AG04450 (cell line): Measurements from ENCODE around the gene CD84. TPM values are rescaled to one million over a fixed set of nuclear protein-coding genes. Genes with fewer than 3 reads are reported as not detected.
A peak's percentile ranks its signal among the peaks of the same experiment; 100 is the strongest.

Source experiments
- CTCF ChIA-PET: fragments of 300-600, 350-600 bp; formaldehyde crosslinking; extraction: SDS; loops from one replicate; lab custom pipeline; 2022; ENCODE audit warnings: antibody characterized with exemption, inconsistent platforms; lab: Charles Lee
- POLR2A ChIA-PET: fragments of 350-600 bp; formaldehyde crosslinking; extraction: SDS; loops from one replicate; lab custom pipeline; 2021; ENCODE audit warnings: antibody characterized with exemption, inconsistent platforms; lab: Yijun Ruan, JAX
- DNase-seq: peaks from one replicate; pipeline ENCODE4 v3.0.0-alpha.2; 2011; ENCODE audit warnings: low read depth, low spot score
- H3K27ac ChIP-seq: one replicate; pipeline ENCODE4 v1.5.1; 2012; ENCODE audit warnings: low read depth, low read length, control low read depth
- H3K27me3 ChIP-seq: one replicate; pipeline ENCODE4 v1.6.0; 2012; ENCODE audit warnings: low read length; ENCODE audit not compliant: control insufficient read depth, insufficient read depth
- H3K4me3 ChIP-seq: 2 replicates; pipeline ENCODE4 v1.5.1; 2011; ENCODE audit warnings: mild to moderate bottlenecking, low read depth, low read length, control low read depth
- H3K9me3 ChIP-seq: 2 replicates; pipeline ENCODE4 v1.5.1; 2012; ENCODE audit warnings: low read length; ENCODE audit not compliant: control insufficient read depth, insufficient read depth
- polyA plus RNA-seq: library from polyadenylated mRNA; depleted of rRNA; stranded (reverse); fragments of >200 nt; gene quantifications from 2 replicates; pipeline ENCODE4 v1.2.3, GENCODE V29; 2011
- TF ChIP-seq, protein P1 (sequence below): IDR thresholded peaks from 2 replicates; pipeline ENCODE4 v1.5.1; 2011; ENCODE audit warnings: low read depth, low read length, control low read depth, inconsistent platforms

Gene CD84
- polyA plus RNA-seq, 1 experiment: not detected

DNA sequence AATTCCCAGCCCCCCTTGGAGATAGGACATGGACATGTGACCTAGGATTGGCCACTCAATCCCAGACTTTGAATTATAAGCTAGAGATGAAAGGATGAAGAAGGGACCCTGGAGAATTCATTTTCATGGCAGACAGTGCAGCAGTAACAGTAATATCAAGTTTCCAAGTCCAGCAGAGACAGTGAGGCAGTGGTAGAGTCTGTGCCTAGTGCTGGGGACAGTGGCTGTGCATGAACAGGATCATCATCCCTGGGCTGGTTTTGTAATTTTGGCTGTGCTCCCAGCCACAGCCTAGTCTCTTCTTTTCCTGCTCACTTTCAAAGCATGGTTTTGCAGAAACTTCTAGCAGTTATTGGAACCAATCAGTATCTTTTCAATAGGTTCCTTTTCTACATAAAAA lies 29.6 kb upstream of the CD84 start:
- DNase-seq: no peak
- POLR2A ChIA-PET: no interaction called here
- CTCF ChIA-PET: no interaction called here
- H3K27ac ChIP-seq: no peak overlapping the region
- peaks cover 2% of the 10 kb centered on the region for H3K27me3 ChIP-seq
- no peak overlapping the region for H3K4me3 ChIP-seq
- no peaks in the 10 kb centered on the region for H3K9me3 ChIP-seq
- TF ChIP-seq, protein P1, sequence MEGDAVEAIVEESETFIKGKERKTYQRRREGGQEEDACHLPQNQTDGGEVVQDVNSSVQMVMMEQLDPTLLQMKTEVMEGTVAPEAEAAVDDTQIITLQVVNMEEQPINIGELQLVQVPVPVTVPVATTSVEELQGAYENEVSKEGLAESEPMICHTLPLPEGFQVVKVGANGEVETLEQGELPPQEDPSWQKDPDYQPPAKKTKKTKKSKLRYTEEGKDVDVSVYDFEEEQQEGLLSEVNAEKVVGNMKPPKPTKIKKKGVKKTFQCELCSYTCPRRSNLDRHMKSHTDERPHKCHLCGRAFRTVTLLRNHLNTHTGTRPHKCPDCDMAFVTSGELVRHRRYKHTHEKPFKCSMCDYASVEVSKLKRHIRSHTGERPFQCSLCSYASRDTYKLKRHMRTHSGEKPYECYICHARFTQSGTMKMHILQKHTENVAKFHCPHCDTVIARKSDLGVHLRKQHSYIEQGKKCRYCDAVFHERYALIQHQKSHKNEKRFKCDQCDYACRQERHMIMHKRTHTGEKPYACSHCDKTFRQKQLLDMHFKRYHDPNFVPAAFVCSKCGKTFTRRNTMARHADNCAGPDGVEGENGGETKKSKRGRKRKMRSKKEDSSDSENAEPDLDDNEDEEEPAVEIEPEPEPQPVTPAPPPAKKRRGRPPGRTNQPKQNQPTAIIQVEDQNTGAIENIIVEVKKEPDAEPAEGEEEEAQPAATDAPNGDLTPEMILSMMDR: no peak

DNA sequence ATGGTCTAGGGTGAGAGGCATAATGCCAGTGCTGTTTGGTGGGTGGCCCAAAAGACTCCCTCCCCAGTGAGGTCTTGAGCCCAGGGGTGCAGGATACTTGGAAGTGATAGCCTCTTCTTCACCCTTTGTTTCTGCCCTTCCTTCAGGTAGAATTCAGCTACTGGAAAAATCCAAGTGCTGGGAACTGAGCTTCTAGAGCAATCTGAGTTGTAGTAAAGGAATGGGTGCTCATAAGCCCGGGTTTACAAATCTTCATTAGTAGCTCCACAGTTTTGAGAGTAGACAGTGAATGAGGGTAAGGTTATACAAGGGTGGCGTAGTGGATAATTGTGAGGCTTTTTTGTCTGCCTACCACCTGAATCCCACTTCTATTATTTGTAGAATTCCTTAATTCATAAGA lies 29.2 kb upstream of the CD84 start:
- no peaks in the 10 kb centered on the region for H3K9me3 ChIP-seq
- ChIA-PET CTCF (interaction anchor here (0.6 to 4.7 kb wide), 2 partner anchors 10 to 179 kb away, joined by 3 to 23 read pairs; no protein-coding TSS in a partner anchor), POLR2A (no interaction called here)
- no peak for DNase-seq
- no peak overlapping the region for H3K27ac ChIP-seq
- TF ChIP-seq, protein P1: no peak
- H3K27me3 ChIP-seq: peaks cover 2% of the 10 kb centered on the region
- H3K4me3 ChIP-seq: no peak overlapping the region

DNA sequence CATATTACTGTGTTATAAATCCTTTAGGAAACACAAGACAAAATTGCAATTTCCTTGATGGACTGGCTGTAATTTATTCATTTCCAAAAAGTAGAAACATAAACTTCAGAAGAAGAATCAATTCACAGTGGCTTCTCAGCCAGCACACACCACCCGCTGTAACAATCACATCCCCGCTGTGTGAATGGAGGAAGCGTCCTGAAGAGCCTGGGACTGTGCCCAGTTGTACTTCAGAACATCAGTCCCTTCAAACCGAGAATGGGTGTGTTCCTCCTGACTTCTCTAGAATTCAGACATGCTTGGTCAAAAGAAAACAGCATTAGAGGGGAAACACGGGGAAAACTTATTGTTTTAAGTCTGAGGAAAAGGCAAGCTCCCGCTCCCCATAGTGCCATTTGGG lies 28.8 kb upstream of the CD84 start:
- no peak for DNase-seq
- ChIA-PET CTCF (interaction anchor here (0.6 to 4.7 kb wide), 3 partner anchors 9 to 179 kb away, joined by 3 to 23 read pairs (median 6); no protein-coding TSS in a partner anchor), POLR2A (no interaction called here)
- Histone ChIP-seq H3K9me3 (no peaks in the 10 kb centered on the region), H3K27ac (no peak overlapping the region), H3K27me3 (peaks cover 2% of the 10 kb centered on the region), H3K4me3 (no peak overlapping the region)
- TF ChIP-seq, protein P1: no peak

DNA sequence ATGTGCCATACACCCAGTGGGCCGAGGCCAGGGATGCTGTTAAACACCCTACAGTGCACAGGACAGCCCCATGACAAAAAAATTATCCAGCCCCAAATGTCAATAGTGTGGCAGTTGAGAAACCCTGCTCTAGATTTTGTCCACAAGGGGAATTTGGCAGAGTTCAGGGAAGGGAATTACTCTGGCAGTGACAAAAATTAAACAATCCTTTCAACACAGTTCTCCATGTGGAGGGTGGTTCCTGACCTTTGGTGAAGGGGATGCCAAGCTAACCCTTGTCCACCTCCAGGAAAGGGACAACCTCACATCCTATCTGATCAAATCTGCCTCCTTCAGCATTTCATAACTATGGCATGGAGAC lies 28.4 kb upstream of the CD84 start:
- Histone ChIP-seq H3K9me3 (no peaks in the 10 kb centered on the region), H3K4me3 (no peak overlapping the region), H3K27me3 (peaks cover 2% of the 10 kb centered on the region), H3K27ac (no peak overlapping the region)
- ChIA-PET CTCF (interaction anchor here (0.5 to 4.7 kb wide), 3 partner anchors 9 to 499 kb away, joined by 3 to 23 read pairs (median 6); no protein-coding TSS in a partner anchor), POLR2A (no interaction called here)
- TF ChIP-seq, protein P1: no peak
- DNase-seq: no peak

DNA sequence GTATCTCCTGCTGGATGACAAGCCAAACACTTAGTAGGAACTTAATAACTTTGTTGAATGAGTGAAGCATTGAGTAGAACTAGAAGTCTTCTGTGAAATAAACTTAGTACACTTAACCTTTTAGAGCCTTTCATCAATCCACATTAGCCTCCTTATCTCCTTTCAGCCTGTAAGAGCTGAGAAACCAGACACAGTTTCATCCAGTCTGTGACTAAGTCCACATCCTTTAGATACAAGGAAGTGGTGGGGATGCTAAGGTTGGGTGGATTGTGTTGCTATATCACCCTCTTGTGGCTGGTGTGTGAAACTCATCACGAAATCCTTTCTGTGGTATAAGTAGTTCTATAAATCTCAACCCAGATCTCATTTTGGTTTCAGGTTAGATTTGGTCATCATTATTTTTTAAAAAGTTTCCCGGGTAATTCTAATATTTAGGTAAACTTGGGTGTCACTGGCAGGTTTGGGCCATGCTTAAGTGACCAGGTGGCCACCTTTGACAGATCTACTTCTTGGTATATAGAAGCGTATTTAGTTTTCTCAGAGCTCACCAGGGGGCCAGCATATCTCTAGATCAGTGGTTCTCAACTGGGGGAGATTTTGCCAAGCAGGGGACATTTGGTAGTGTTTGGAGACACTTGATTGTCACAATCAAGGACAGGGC lies 27.8 kb upstream of the CD84 start:
- TF ChIP-seq, protein P1: peak; percentile 78
- ChIA-PET CTCF (interaction anchor here (0.5 to 4.7 kb wide), 4 partner anchors 10 to 499 kb away, joined by 3 to 23 read pairs (median 4); partner anchors contain the start of gene CD84), POLR2A (no interaction called here)
- Histone ChIP-seq H3K27ac (no peak overlapping the region), H3K9me3 (no peaks in the 10 kb centered on the region), H3K4me3 (no peak overlapping the region), H3K27me3 (peaks cover 2% of the 10 kb centered on the region)
- DNase-seq: peak; percentile 41
